Measurements from ENCODE around the gene PSMB8.
"Not testable (repeated sequence)": the region's sequence is repeated elsewhere in the genome, so short reads cannot be mapped to it uniquely, and the experiment has no call there.

The PSMB8 gene

DNA sequence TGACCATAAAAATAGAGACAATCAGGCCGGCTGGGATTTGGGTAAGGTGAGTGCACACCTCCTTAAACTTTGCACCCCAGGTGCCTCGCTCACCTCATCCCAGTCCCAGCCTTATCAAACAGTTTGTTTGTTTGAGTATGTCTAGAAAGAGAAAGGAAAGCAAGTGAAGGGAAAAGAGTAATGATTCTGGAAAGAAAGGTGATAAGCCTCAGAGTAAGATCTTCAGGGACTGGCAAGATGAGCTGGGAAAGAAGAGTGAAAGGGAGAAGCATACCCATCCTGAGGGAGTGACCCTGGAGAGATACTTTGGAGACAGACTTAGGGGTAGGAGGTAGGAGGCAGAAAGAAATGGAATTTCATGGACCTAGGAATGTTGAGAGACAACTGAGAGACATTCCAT is 7.0 kb downstream of the PSMB8 start:
- no peak for DNase-seq (ENCODE audit: low read depth)

DNA sequence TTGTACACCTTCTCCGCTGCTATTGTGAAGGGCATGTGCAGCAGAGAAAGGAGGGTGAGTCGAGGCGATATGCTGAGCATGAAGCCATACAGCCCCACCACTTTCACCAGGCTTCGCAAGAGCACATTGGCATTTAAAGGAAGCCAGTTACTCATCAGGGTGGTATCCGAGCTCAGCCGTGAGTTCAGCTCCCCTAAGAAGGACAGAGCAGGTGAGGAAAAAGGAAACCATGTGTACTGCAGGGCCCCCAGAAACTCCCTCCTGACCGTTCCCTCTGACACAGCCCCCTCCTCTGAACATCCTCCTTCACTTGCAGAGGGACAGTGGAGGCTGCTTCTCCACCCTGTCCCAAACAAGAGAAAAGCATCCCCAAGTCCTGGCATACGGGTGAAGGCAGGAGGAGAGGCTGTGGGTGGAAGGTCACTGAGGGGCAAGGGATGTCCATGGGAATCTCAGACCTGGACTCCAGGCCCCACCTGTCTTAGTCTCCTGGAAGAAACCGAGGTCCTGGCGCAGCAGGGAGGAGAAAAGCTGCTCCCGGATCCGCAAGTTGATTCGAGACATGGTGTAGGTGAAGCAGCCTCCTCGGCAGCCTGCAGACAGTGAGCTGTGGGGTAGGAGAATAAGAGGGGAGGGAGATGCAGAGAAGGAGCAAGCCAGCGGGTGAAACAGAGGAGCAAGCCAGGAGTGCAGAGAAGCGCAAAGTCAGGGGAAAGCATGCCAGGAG is 8.5 kb downstream of the PSMB8 start:
- DNase-seq (ENCODE audit: low read depth), result no peak

DNA sequence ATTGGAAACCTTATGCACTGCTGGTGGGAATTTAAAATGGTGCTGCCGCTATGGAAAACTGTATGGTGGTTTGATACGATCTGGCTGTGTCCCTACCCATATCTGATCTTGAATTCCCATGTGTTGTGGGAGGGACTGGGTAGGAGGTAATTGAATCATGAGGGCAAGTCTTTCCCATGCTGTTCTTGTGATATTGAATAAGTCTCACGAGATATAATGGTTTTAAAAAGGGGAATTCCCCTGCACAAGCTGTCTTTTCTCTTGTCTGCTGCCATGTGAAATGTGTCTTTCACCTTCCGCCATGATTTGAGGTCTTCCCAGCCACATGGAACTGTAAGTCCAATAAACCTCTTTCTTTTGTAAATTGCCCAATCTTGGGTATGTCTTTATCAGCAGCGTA is 10.2 kb downstream of the PSMB8 start:
- no peak for DNase-seq (ENCODE audit: low read depth)

DNA sequence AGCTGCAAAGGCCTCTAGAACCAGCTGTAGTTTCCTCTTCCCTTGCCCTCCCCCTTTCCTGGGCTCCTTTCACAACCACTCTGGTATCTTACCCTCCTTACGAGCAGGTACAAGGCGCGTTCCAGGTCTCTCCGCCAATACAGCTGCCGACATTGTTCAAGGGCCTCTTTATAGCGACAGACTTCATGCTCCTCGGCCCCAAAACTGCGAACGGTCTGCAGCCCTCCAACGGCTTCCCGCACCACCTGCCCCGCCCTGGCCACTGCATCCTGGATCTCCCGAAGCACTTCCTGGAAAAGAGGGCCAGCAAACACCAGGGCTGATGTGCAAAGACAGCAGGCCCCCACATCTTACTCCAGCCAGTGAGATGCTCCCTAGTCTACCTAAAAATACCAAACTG is 11.3 kb downstream of the PSMB8 start:
- no peak for DNase-seq (ENCODE audit: low read depth)

DNA sequence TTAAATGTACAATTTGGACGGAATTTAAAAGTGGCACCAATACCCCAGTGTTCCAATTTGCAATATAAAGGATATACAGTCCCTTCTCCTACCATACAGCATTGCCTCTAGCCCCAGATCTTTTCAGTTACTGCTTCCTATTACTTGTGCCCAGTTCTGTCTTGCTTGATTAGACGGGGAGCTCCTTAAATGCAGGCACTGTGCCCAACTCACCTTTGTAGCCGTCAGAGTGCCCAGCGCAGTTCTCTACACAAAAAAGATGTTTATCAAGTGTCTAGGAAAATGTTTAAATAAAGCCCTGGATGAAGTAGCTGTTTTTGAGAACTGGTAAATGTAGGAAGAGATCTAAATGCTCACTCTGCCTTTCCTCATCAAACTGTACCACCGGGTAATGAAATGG is 12.9 kb downstream of the PSMB8 start:
- no peak for DNase-seq (ENCODE audit: low read depth)

DNA sequence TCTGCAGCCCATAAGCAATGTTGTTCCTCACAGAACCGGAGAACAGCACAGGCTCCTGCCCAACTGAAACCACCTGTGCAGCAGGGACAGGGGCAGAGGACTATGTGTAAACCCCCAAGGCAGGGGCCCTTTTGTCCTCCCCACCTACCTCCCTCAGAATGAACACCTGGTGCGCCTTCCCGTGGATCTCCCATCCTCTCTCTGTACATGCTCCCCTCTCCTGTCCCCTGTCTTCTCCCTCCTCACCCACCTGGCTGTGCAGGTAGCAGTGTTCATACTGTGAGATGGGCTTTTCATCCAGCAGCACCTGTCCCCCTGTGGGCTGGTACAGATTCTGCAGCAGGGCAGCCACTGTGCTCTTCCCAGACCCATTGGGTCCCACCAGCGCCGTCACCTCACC is 13.8 kb downstream of the PSMB8 start:
- DNase-seq (ENCODE audit: low read depth), result no peak

DNA sequence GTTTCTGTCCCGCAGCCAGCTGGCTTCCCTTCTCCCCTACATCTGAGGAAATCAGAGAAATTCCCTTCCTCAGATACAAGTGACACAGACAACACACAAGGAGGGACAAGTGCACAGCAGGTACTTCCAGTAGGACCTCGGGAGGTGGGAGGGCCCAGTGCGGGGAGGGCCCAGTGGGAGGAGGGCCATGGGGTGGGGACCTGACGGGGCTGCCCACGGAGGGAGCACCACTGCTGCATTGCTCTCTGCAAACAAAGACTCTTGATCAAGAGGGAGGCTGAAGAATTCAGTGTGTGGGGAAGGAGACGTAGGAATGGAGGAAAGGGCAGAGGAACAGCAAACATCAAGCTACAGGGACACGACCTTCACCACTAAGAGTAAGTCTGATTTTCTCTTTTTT is 14.4 kb downstream of the PSMB8 start:
- DNase-seq (ENCODE audit: low read depth), result no peak

DNA sequence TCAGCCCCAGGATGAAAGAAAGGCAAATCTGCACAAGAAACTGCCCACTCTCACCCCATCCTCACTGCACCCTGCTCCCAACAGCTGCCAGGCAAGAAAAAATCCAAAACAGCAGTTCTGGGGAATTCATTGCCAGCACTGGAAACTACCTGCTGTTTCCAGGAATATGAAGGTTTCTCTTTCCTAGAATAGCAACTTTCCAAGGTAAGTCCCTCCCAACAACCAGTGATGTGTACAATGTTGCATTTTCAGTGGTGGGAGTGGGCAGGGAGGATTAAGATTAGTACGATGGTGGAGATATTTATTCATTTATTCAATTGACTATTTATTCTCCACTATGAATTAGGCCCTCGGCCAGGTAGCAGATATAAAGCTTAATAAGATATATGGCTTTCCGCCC is 16.8 kb downstream of the PSMB8 start:
- DNase-seq (ENCODE audit: low read depth), result no peak

DNA sequence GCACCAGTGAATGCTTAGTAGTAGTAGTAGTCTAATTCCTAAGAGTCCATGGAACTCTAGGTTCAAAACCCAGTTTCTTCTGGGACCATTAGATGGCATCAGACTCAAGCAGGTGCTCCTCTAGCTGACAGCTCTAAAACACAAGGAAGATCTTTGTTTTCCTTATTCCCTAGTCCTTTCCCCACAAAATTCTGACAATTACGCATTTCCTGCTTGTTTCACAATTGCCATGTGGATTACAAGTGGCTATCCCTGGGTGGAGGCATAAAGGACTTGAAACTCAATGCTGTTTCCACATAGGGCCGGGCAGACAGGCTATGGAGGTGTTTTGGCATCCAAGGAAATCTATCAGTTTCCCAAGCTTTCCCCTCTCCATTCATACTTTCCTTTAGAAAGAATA is 17.9 kb downstream of the PSMB8 start:
- no peak for DNase-seq (ENCODE audit: low read depth)

DNA sequence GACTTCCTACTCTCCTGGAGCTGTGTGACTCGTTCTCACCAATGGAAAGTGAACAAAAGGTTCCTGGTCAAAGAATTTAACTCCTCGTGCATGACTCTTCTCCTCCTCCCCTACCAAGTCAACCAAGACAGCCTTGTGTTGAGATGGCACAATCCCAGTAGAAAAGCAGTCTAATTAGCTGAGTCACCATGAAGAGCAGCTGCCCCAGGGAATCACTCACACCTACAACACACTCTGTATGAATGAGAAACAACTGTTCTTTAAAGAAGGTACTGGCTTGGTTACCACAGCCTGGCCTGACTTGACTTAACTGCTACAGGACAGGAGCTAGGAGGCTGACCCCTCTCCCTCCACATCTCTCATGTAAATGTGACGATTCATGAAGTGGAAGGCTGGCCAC is 24.1 kb downstream of the PSMB8 start:
- no peak for DNase-seq (ENCODE audit: low read depth)

DNA sequence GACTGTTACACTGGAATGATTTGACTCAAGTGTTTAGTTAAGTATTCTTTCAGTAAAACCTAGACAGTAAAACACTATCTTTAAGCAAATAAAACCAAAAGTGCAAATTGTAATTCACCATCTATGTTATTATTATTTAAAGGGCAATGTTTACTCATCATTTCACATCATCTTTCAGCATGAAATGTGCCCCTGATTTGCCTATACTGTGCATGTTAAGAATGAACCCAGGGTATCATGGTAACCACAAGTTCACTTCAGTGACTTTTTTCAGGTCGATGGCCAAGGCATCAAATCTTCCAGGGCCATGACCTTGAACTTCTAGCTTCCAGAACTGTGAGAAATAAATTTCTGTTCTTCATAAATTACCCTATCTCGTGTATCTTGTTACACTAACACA is 25.0 kb downstream of the PSMB8 start:
- no peak for DNase-seq (ENCODE audit: low read depth)

DNA sequence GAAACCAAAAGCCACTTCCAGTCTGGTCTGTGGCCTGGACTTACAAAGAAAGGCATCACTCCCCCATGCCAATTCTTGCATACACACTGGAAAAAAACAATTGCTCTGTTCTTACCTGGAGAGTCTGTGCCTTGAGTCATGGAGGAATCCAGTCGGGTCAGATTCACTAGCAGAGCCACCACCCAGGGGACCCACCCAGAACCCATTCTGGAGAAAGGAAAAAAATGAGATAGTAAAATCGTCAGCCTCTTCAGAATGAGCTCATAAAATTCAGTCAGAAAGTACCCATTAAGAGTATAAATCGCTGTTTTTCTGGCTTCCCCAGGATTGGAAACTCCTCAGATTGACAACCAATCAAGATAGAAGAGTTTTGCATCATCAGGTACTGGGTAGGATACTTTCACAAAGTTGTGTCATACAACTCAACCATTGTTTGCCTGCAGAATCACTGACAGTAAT is 27.1 kb downstream of the PSMB8 start, which contains the start of gene HLA-DOB:
TSS of gene HLA-DOB (minus strand) at position 257 of the 459 bp plus-strand sequence. CDS start at position 206, 51 bp downstream.
- DNase-seq (ENCODE audit: low read depth), result no peak

DNA sequence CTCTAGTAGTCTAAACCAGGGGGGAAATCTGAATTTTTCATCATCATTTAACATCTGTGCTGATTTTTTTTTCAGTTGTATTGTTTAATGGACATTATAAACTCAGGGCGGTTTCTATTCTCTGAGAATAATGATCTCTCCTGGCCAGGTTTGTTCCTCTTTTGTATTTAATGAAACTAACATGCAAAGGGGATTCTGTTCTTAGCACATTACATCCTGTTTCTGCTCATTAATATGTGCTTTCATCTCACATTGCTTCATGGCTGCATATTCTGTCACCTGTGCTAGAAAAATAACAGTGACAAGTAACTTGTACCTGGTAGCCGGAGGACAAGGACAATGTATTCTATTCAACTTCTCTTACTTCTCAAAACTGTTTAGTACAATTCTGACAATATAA is 27.9 kb downstream of the PSMB8 start:
- DNase-seq (ENCODE audit: low read depth), result no peak

DNA sequence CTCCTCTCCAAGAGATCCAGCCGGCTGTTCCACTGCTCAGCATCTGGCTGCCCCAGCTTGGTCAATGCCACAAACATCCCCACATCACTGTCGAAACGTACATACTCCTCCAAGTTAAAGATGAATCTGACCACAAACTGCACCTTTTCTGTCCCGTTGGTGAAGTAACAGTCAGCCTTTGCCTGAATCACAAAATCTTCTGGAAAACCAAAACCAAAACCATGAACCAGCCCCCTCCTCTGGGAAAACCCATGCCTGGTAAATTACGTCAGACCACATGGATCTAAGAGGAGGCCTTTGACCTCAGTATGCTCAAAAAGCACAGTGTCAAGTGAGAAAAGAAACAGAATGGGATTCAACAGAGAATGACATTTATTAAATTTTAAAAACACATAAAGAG is 28.7 kb downstream of the PSMB8 start:
- no peak for DNase-seq (ENCODE audit: low read depth)

DNA sequence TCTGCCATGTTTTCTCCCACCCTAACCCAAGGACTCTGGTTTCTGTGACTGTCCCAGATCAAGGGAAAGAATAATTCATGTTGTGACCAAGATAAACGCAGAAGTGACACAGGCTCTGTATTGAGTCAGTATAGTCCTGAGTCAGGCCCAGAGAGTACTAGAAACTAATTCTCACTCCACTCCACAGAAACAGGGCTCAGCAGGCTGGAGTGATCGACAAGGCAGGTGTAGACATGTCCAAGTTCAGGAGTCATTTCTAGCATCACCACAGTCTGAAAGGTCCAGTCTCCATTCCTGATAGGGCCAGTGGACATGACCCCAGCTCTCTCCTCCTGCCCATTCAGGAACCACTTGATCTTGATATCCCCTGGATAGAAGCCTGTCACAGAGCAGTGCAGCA is 29.7 kb downstream of the PSMB8 start:
- no peak for DNase-seq (ENCODE audit: low read depth)

DNA sequence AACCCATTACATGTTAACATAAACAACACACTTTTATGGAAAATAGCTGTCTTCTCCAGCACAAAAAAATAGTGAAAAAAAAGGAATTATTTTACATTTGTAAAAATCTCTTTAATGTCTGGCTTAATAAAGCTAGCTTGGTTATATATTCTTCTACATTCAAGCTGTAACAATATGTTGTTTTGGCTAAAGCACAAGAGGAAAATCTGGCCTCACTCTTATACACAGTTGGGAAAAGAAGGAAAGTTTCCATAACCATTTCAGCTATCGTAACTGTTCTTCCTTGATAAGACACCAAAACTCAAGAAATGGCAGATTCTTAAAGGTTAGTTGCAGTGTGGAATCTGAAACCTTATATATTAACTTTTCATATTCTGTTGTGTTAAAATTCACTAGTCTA is 34.7 kb downstream of the PSMB8 start:
- DNase-seq (ENCODE audit: low read depth), result no peak

DNA sequence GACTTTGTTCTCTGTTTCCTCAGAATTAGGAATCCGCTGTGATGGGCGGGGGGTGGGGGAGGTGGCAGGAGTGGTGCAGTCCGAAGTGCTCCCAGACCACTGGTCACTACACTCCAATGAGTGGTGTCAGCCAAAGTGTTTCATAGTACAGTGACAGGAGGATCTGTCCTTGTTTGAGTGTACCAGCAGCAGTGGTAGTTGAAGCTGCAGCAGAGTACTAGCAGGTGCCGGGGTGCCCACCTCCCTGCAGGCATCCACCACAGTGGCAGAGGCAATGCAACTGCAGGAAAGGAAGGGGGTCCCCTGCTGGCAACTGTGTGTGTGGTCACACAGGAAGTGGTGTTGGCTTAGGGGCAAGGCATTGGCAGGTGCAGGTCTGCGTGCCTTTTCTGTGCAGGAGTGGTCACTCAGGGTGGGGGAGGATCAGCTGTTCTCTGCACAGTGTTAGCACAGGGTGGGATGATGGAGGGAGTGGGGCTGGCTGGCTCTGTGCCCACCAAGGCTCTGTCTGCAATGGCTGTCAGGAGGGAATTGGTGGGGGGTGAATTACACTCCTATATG is 36.7 kb downstream of the PSMB8 start:
- no peak for DNase-seq (ENCODE audit: low read depth)

DNA sequence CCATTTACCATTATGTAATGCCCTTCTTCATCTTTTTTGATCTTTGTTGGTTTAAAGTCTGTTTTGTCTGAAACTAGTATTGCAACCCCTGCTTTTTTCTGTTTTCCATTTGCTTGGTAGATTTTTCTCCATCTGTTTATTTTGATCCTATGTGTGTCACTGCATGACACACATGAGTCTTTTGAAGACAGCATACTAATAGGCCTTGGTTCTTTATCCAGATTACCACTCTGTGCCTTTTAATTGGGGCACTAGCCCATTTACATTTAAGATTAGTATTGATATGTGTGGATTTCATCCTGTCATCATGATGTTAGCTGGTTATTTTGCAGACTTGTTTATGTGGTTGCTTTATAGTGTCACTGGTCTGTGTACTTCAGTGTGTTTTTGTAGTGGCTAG is 38.4 kb downstream of the PSMB8 start:
- not testable (repeated sequence) for DNase-seq (ENCODE audit: low read depth)

DNA sequence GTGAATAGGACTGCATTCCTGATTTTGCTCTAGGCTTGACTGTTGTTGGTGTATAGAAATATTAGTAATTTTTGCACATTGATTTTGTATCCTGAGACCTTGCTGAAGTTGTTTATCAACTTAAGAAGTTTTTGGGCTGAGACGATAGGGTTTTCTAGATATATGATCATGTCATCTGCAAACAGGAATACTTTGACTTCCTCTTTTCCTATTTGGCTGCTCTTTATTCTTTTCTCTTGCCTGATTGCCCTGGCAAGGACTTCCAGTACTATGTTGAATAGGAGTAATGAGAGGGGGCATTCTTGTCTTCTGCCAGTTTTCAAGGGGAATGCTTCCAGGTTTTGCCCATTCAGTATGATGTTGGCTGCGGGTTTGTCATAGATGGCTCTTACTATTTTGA is 40.4 kb downstream of the PSMB8 start:
- no peak for DNase-seq (ENCODE audit: low read depth)

DNA sequence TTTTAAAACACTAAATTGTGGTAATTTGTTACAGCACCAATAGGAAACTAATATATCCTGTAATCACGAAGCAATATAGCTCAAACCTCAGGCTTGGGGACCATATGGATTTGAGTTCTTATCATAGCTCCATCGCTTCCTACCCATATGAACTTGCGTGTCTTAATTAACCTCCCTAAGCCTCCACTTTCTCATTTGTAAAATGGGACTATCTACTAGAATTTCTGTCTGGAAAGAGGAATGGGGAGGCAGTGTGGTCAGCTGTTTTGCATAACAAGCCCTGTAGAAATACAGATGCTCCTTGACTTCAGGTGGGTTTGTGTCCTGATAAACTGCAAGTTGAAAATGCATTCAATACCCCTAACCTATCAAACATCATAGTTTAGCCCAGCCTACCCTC is 44.1 kb downstream of the PSMB8 start:
- no peak for DNase-seq (ENCODE audit: low read depth)

DNA sequence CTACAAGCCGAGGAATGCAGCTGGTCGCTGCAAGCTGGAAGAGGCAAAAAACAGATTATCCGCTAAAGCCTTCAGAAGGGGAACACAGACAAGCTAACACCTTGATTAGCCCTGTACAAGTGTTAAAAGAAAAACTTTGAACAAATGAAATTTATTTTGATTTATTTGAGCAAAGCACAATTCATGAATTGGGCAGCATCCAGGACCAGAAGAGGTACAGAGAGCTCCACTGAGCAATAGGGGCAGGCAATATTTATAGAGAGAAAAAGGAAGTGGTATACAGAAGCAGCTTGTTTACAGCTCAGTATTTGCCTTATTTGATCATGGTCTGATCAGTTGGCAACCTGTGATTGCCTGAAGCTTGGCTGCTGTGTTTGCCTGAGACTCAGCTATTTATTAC is 44.7 kb downstream of the PSMB8 start:
- DNase-seq (ENCODE audit: low read depth), result no peak

DNA sequence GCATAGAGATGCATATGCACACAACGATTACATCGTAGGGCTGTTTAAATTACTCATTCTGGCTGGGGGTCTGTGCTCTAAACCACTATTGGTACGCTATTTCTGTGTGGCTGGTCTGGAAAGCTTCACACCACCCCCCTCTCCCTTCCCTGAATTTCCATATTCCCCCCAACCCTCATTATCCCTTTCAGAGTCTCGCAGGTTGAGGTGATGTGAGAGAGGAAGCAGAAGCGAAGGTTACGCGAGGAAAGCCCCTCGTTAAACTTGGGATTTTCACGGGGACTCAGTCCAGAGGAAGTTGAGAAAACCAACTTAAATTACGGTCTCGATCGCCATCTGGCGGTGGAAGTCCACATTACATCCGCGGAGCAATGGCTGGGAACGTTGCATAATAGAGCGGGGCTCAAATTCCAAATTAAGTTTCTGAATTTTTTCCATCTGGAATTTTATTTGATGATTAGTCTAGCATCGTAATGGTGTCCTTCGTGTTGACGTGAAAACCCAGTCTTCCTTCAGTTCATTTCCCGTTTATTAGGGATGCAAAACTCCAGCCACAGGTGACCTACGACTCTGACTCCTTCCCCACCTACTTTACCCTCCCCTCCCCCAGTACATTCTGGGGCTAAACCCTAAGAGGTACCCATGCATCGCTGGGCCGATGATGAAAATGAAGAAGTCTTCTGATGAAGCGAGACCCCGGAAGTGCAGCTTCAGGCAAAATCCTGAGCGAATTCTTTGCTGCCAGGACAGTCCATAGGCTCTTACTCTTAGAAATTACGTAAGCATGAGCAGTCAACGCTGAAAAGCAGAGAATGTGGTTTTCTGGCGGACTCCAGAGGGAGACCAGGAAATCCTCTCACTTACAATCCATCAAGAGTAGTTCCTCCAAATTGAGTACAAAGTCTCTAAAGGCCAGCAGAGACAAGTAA is 46.7 kb downstream of the PSMB8 start:
- DNase-seq (ENCODE audit: low read depth), result peak; percentile 64

DNA sequence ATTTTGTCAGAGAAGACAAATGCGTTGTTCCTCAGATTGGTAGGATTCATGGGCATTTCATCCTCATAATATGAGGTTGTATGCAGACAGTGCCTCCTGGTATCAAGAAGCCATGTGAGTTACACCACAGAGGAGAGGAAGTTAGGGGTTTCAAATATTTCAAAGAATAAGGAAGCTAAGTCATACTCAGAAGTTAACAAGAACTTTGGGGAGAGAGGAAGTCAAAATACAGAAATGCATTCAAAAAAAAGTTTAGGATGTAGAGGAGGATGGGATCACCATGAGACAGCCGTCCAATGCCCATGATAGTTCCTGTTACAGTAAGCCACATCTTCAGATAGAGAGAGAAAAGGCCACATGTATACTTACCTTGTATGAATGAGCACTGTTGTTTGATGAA is 49.3 kb downstream of the PSMB8 start:
- no peak for DNase-seq (ENCODE audit: low read depth)

All from activated T-helper 9 cell treated with anti-CD3 and anti-CD28 coated beads, Interleukin-2, amount 50 U/mL, for 16 hours (primary cell).